Measurements from ENCODE around the gene PARD3B. TPM values are rescaled to one million over a fixed set of nuclear protein-coding genes. Genes with fewer than 3 reads are reported as not detected.

Gene PARD3B
- total and polyA plus RNA-seq, 2 experiments from 2014 or later, result 3.5 to 4.4 TPM

- Histone ChIP-seq H3K79me2 (replicated peaks; ENCODE audit: insufficient read depth) (no peaks in the 10 kb centered on the region), H3F3A (replicated peaks; ENCODE audit: low read depth) (no peaks in the 10 kb centered on the region), H3K4me2 (no peak overlapping the region), H3K27me3 (ENCODE audit: insufficient read depth) (no peaks in the 10 kb centered on the region), H3K9me2 (ENCODE audit: insufficient read depth) (0 out of 2 replicates have a peak, but pooled peaks cover 11% of the 10 kb centered on the region), H3K36me3 (ENCODE audit: insufficient read depth) (no peaks in the 10 kb centered on the region), H3K27ac (ENCODE audit: low read depth) (no peak overlapping the region), H3K4me1 (ENCODE audit: insufficient read depth) (no peaks in the 10 kb centered on the region), H3K4me3 (no peak overlapping the region), H2AFZ (no peak overlapping the region), H4K20me1 (replicated peaks; ENCODE audit: insufficient read depth) (no peaks in the 10 kb centered on the region)
- H3K36me3 Mint-ChIP-seq (ENCODE audit: low read depth), result no peaks in the 10 kb centered on the region
- H3K4me1 Mint-ChIP-seq, result peaks cover 4% of the 10 kb centered on the region; the same call in 2 of the 3 replicates
- no peak overlapping the region for H3K4me3 Mint-ChIP-seq
- DNase-seq (ENCODE audit: low spot score) (no peak), ATAC-seq (no peak)
- H3K9me3 Mint-ChIP-seq, result no peaks in the 10 kb centered on the region; the same call in 2 of the 3 replicates
- no peaks in the 10 kb centered on the region for H3K27me3 Mint-ChIP-seq (ENCODE audit: insufficient read depth, low read depth, poor library complexity)
- no peak overlapping the region for H3K27ac Mint-ChIP-seq
- TF ChIP-seq ETS1 (IDR thresholded peaks at IDR 0.05) (no peak), JUNB (IDR thresholded peaks at IDR 0.05; ENCODE audit: unreplicated experiment) (no peak), EZH2 (IDR thresholded peaks at IDR 0.05; ENCODE audit: low read depth, unreplicated experiment) (no peak), ZNF462 (CRISPR knock-in tag; IDR thresholded peaks at IDR 0.05) (no peak), NANOG (IDR thresholded peaks at IDR 0.05; ENCODE audit: borderline replicate concordance) (no peak), STAT1 (IDR thresholded peaks at IDR 0.05; ENCODE audit: unreplicated experiment) (no peak), POLR2AphosphoS5 (IDR thresholded peaks at IDR 0.05; ENCODE audit: low read depth) (no peak), EZH2phosphoT487 (IDR thresholded peaks at IDR 0.05; ENCODE audit: unreplicated experiment) (no peak), CREB1 (CRISPR knock-in tag; IDR thresholded peaks at IDR 0.05; ENCODE audit: low read depth) (no peak), ZNF114 (CRISPR knock-in tag; IDR thresholded peaks at IDR 0.05) (no peak), ZNF331 (CRISPR knock-in tag; IDR thresholded peaks at IDR 0.05; ENCODE audit: low read depth) (no peak), CTCF (conservative IDR thresholded peaks at IDR 0.05; ENCODE audit: low read depth in 2 of 2) (no peak)
- TF ChIP-seq, protein P1, sequence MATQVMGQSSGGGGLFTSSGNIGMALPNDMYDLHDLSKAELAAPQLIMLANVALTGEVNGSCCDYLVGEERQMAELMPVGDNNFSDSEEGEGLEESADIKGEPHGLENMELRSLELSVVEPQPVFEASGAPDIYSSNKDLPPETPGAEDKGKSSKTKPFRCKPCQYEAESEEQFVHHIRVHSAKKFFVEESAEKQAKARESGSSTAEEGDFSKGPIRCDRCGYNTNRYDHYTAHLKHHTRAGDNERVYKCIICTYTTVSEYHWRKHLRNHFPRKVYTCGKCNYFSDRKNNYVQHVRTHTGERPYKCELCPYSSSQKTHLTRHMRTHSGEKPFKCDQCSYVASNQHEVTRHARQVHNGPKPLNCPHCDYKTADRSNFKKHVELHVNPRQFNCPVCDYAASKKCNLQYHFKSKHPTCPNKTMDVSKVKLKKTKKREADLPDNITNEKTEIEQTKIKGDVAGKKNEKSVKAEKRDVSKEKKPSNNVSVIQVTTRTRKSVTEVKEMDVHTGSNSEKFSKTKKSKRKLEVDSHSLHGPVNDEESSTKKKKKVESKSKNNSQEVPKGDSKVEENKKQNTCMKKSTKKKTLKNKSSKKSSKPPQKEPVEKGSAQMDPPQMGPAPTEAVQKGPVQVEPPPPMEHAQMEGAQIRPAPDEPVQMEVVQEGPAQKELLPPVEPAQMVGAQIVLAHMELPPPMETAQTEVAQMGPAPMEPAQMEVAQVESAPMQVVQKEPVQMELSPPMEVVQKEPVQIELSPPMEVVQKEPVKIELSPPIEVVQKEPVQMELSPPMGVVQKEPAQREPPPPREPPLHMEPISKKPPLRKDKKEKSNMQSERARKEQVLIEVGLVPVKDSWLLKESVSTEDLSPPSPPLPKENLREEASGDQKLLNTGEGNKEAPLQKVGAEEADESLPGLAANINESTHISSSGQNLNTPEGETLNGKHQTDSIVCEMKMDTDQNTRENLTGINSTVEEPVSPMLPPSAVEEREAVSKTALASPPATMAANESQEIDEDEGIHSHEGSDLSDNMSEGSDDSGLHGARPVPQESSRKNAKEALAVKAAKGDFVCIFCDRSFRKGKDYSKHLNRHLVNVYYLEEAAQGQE (IDR thresholded peaks at IDR 0.05; ENCODE audit: unreplicated experiment), result no peak
Observed at GRCh38 chr2:205660521-205661124, 1115.3 kb downstream of the PARD3B start.
